Vagina (tissue), 2 donors: ENCODE data around the gene RAD23A. TPM values are rescaled to one million over a fixed set of nuclear protein-coding genes. Genes with fewer than 3 reads are reported as not detected.

ENCODE experiments used
- DNase-seq, 2 donors: peaks; one replicate each; pipeline ENCODE4 v3.0.0-alpha.2; 2017; ENCODE audit errors: extremely low spot score in 2 of 2
- H3K27ac ChIP-seq: fragments of 200-600 bp; sonication (generic); one replicate; pipeline ENCODE4 v1.5.1; 2019
- H3K27me3 ChIP-seq: fragments of 200-600 bp; sonication (generic); one replicate; pipeline ENCODE4 v1.5.1; 2019
- H3K36me3 ChIP-seq, 2 donors: fragments of 200-600 bp; sonication (generic); one replicate each; pipeline ENCODE4 v1.5.1; 2017 to 2019
- H3K4me1 ChIP-seq: fragments of 200-600 bp; sonication (generic); one replicate; pipeline ENCODE4 v1.5.1; 2019
- H3K4me3 ChIP-seq, 2 donors: fragments of 200-600 bp; sonication (generic); 1 replicate in 1 of 2; 2 replicates in 1 of 2; pipeline ENCODE4 v1.5.1; 2016 to 2019
- H3K9me3 ChIP-seq: fragments of 200-600 bp; sonication (generic); one replicate; pipeline ENCODE4 v1.5.1; 2019
- POLR2A ChIP-seq, 2 donors: fragments of 450-650 bp; IDR thresholded peaks; one replicate each; pipeline ENCODE4 v1.6.1; 2017; ENCODE audit warnings: antibody characterized with exemption in 2 of 2, mild to moderate bottlenecking in 2 of 2, moderate library complexity in 2 of 2
- POLR2AphosphoS5 ChIP-seq, 2 donors: sonication (generic); formaldehyde crosslinking; IDR thresholded peaks; one replicate each; pipeline ENCODE4 v1.9.0; 2017; ENCODE audit warnings: antibody characterized with exemption in 2 of 2, mild to moderate bottlenecking in 2 of 2, low read depth in 1 of 2; ENCODE audit not compliant: insufficient read depth in 1 of 2
- intact Hi-C: fragments of 100-400 bp; cut with DNase I; formaldehyde crosslinking; loops from one replicate; pipeline ENCODE4 v1.15.1; 2023
- total RNA-seq: library from RNA; depleted of rRNA; stranded (reverse); fragments of >200 nt; gene quantifications from one replicate; pipeline ENCODE4 v1.2.3, GENCODE V29; 2016
- TF ChIP-seq, protein P1 (sequence below), 3 experiments: fragments of 450-650 bp in 2 of 3; fragments of 200-600 bp in 1 of 3; sonication (generic) in 1 of 3; IDR thresholded peaks; one replicate each; pipeline ENCODE4 v1.5.1; 2017 to 2019; ENCODE audit warnings: antibody characterized with exemption in 3 of 3, mild to moderate bottlenecking in 2 of 3, moderate library complexity in 2 of 3

RAD23A gene
- total RNA-seq, 1 donor from 2014 or later: 85.9 TPM

DNA sequence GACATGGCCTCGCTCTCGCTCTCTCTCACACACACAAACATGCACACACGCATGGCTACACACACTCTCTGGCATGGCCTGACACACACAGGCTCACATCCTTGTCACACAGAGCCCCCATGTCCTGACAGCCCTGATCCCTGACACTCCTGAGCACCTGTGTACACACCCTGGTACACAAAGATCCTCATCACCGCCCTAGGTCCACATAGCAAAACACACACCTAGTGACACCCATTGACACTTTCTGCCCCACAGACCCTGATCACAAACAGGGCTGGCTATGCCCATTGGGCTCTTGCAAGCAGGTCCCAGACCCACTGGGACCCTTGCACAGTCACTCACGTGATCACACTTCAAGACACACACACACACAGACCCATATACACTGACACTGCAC lies 45.6 kb downstream of the RAD23A start:
- Histone ChIP-seq H3K4me1 (no peaks in the 10 kb centered on the region), H3K27ac (no peak overlapping the region), H3K9me3 (no peaks in the 10 kb centered on the region), H3K36me3 (no peaks in the 10 kb centered on the region), H3K4me3 (no peak overlapping the region), H3K27me3 (no peaks in the 10 kb centered on the region)
- intact Hi-C loops: no loop called here
- TF ChIP-seq POLR2A (IDR thresholded peaks at IDR 0.05) (no peak), POLR2AphosphoS5 (IDR thresholded peaks at IDR 0.05; ENCODE audit: insufficient read depth in 1 of 2, low read depth in 1 of 2) (no peak)
- TF ChIP-seq, protein P1, sequence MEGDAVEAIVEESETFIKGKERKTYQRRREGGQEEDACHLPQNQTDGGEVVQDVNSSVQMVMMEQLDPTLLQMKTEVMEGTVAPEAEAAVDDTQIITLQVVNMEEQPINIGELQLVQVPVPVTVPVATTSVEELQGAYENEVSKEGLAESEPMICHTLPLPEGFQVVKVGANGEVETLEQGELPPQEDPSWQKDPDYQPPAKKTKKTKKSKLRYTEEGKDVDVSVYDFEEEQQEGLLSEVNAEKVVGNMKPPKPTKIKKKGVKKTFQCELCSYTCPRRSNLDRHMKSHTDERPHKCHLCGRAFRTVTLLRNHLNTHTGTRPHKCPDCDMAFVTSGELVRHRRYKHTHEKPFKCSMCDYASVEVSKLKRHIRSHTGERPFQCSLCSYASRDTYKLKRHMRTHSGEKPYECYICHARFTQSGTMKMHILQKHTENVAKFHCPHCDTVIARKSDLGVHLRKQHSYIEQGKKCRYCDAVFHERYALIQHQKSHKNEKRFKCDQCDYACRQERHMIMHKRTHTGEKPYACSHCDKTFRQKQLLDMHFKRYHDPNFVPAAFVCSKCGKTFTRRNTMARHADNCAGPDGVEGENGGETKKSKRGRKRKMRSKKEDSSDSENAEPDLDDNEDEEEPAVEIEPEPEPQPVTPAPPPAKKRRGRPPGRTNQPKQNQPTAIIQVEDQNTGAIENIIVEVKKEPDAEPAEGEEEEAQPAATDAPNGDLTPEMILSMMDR (IDR thresholded peaks at IDR 0.05): no peak
- no peak for DNase-seq

DNA sequence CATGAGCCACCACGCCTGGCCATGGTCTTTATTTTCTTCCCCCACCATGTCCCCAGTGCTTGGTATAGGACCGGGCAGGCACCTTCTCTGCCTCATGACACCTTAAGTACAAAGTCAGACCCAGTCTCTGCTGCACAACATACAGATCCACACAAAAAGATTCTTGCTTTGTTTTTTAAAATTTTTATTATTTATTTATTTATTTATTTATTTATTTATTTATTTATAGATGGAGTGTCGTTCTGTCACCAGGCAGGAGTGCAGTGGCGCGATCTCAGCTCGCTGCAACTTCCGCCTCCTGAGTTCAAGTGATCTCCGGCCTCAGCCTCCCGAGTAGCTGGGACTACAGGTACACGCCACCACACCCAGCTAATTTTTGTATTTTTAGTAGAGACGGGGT lies 47.1 kb downstream of the RAD23A start:
- peaks cover 11% of the 10 kb centered on the region for H3K4me1 ChIP-seq
- H3K36me3 ChIP-seq: no peaks in the 10 kb centered on the region
- no peaks in the 10 kb centered on the region for H3K9me3 ChIP-seq
- intact Hi-C loops: no loop called here
- TF ChIP-seq POLR2A (IDR thresholded peaks at IDR 0.05) (no peak), POLR2AphosphoS5 (IDR thresholded peaks at IDR 0.05; ENCODE audit: insufficient read depth in 1 of 2, low read depth in 1 of 2) (no peak)
- TF ChIP-seq, protein P1 (IDR thresholded peaks at IDR 0.05): no peak
- H3K27me3 ChIP-seq: no peaks in the 10 kb centered on the region
- no peak for DNase-seq
- no peak overlapping the region for H3K4me3 ChIP-seq
- H3K27ac ChIP-seq: no peak overlapping the region

- Histone ChIP-seq H3K4me3 (no peak overlapping the region), H3K27me3 (no peaks in the 10 kb centered on the region), H3K9me3 (no peaks in the 10 kb centered on the region), H3K4me1 (peaks cover 20% of the 10 kb centered on the region), H3K27ac (no peak overlapping the region), H3K36me3 (no peaks in the 10 kb centered on the region)
- no peak for DNase-seq
- intact Hi-C loops: no loop called here
- TF ChIP-seq POLR2A (IDR thresholded peaks at IDR 0.05): no peak
- TF ChIP-seq, protein P1 (IDR thresholded peaks at IDR 0.05): no peak
These were observed 47.9 kb downstream of the RAD23A start for GRCh38 chr19:12993562-12993961.

DNA sequence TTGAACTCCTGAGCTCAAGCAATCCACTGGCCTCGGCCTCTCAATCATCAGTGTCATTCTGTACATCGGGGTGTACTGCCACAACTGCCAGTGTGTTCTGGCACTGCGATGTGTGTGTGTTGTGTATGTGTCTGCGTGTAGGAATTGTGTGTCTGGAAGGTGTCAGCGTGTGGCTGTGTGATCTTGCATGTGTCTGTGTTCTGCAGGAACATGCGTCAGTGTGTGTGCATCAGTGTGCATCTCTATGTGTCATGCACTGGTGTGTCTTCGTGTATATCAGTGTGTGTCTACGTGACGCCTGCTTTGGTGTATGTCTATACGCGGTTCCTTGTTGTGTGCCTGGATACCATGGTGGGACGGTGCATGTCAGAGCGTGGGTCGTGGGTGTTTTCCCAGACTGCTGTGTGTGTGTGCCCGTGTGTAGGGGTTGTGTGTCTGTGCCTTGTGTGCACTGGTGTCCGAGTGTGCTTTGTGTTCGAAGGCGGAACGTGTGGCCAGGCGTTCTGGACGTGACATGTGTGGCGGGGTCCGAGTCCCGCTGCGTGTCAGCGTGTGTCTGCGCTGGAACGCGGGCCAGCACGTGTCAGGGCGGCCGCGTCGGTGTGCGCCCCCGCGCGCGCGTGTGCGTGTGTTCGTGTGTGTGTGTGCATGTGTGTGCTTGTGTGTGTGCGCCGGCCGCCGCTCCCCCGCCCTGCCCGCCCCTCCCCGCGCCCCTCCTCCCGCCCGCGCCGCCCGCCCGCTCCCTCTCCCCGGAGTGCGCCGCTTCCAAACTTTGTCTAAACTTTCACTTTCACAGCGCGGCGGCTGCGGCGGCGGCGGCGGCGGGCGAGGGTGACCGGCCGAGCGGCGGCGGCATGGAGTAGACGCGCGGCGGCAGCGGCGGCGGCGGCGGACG lies 49.3 kb downstream of the RAD23A start, which contains the start of gene NFIX:
Gene NFIX (plus strand): TSS at position 775 of the 895 bp plus-strand sequence. CDS start 363 bp downstream, outside the sequence.
- TF ChIP-seq POLR2AphosphoS5 (IDR thresholded peaks at IDR 0.05; ENCODE audit: insufficient read depth in 1 of 2, low read depth in 1 of 2) (peak in 1 of 2 donors; percentile 33), POLR2A (IDR thresholded peaks at IDR 0.05) (peak in 1 of 2 donors; percentile 29)
- TF ChIP-seq, protein P1 (IDR thresholded peaks at IDR 0.05): no peak
- Histone ChIP-seq H3K9me3 (no peaks in the 10 kb centered on the region), H3K27ac (peak within 1 kb of the TSS; percentile 99), H3K4me1 (peaks cover 33% of the 10 kb centered on the region), H3K4me3 (peak within 1 kb of the TSS; percentile 87 to 90), H3K36me3 (peaks cover 0 to 6% of the 10 kb centered on the region in 2 donors), H3K27me3 (no peaks in the 10 kb centered on the region)
- no peak for DNase-seq
- intact Hi-C loops: loop anchor here (5.0 kb wide), 2 partner anchors 62 to 87 kb away; no protein-coding TSS in a partner anchor
